NK-92 (cell line): ENCODE data around the gene CENPS.
"Not testable (repeated sequence)": the region's sequence is repeated elsewhere in the genome, so short reads cannot be mapped to it uniquely, and the experiment has no call there.

Experiments
- DNase-seq: peaks from one replicate; lab custom pipeline; 2025; ENCODE audit not compliant: unreplicated experiment; lab: John Stamatoyannopoulos, UW

CENPS gene

GRCh38 chr1:10450156-10450814 lies 20.1 kb downstream of the CENPS start:
- DNase-seq, result no peak

- DNase-seq, result no peak
Observed at GRCh38 chr1:10450836-10451235, 20.6 kb downstream of the CENPS start.

GRCh38 chr1:10451287-10451686 lies 21.1 kb downstream of the CENPS start:
- no peak for DNase-seq

GRCh38 chr1:10456048-10456447 lies 25.8 kb downstream of the CENPS start:
- DNase-seq, result no peak

- DNase-seq, result no peak
Observed at GRCh38 chr1:10456661-10457060, 26.4 kb downstream of the CENPS start.

GRCh38 chr1:10457462-10457861 lies 27.2 kb downstream of the CENPS start:
- DNase-seq, result not testable (repeated sequence)

GRCh38 chr1:10457875-10458274 lies 27.6 kb downstream of the CENPS start:
- no peak for DNase-seq

- DNase-seq, result no peak
Observed at GRCh38 chr1:10459184-10459583, 29.0 kb downstream of the CENPS start.

- no peak for DNase-seq
Observed at GRCh38 chr1:10467078-10467477, 36.8 kb downstream of the CENPS start.

- DNase-seq, result no peak
Observed at GRCh38 chr1:10470043-10470442, 39.8 kb downstream of the CENPS start.

GRCh38 chr1:10471411-10472219 lies 41.4 kb downstream of the CENPS start:
- DNase-seq, result no peak

GRCh38 chr1:10472220-10473144 lies 42.2 kb downstream of the CENPS start, which contains the start of gene DFFA:
Gene DFFA (minus strand): TSS chr1:10472529. CDS start chr1:10472458, 71 bp downstream.
- DNase-seq, result peak; percentile 55

- DNase-seq, result no peak
Observed at GRCh38 chr1:10473145-10473765, 43.0 kb downstream of the CENPS start.

- DNase-seq, result not testable (repeated sequence)
Observed at GRCh38 chr1:10474309-10474612, 44.0 kb downstream of the CENPS start.

- DNase-seq, result no peak
Observed at GRCh38 chr1:10474613-10475507, 44.6 kb downstream of the CENPS start, which contains the start of gene PEX14. Gene PEX14 (plus strand): TSS chr1:10474950. CDS start chr1:10474967, 17 bp downstream.

- DNase-seq, result no peak
Observed at GRCh38 chr1:10475510-10475909, 45.3 kb downstream of the CENPS start.

- DNase-seq, result no peak
Observed at GRCh38 chr1:10479296-10479695, 49.1 kb downstream of the CENPS start.

GRCh38 chr1:10480614-10481013 lies 50.4 kb downstream of the CENPS start:
- DNase-seq, result no peak

- DNase-seq, result no peak
Observed at GRCh38 chr1:10484521-10484920, 54.3 kb downstream of the CENPS start.
